Esophagus squamous epithelium (tissue), 4 donors: ENCODE data around the gene KIF6.

Experiments
- CTCF ChIP-seq, 6 experiments: fragments of 450-650 bp in 4 of 6; fragments of 200-600 bp in 2 of 6; sonication (generic) in 2 of 6; IDR thresholded peaks; one replicate each; pipeline ENCODE4 v1.5.1; 2016 to 2019; ENCODE audit warnings: antibody characterized with exemption in 6 of 6, mild to moderate bottlenecking in 4 of 6, moderate library complexity in 4 of 6
- POLR2A ChIP-seq, 4 donors: fragments of 450-650 bp; IDR thresholded peaks; one replicate each; pipeline ENCODE4 v1.6.1; 2017; ENCODE audit warnings: antibody characterized with exemption in 4 of 4, mild to moderate bottlenecking in 4 of 4, moderate library complexity in 3 of 4

DNA sequence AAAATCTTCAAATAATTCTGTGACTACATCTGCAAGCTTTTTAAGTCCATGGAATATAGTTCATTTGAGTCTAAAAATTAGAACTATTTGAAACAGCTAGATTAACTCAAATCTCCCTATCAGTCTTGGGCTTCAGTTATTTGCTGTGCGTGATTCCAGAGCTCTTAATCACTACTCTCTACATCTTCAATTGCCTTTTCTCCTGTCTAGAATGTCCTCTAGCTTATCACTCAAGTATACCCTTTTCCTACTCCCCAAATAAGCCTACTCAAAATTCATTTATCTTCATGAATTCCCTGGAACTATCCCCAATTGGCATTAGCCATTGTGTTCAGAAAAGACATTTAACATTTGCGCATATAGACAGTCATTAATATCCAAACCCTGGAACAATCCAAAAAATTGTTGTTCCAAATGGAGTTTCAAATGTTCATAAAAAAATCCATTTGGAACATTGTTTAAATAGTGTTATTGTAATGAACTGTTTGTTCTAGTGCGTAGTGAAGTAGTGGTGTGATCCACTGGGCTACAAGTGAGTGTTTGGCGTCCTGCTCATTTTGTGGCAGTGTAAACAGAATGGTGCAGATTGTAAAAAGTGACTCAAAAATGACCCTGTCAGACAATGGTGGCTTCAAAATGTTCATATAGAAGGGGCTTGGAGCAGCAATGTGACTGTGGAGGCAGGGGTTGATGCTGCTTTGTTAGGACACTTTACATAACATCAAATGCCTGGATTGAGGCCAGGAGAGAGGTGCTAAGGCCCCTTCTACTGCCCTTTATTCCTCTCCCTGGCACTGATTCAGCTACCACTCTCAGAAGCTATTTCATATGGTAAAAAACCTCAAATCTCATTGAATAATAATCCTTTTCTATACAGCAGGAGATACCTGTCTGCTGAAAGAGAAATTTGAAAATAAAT lies 122.3 kb downstream of the KIF6 start:
- no peak for TF ChIP-seq CTCF (IDR thresholded peaks at IDR 0.05)
- no peak for TF ChIP-seq POLR2A (IDR thresholded peaks at IDR 0.05)
